ENCODE data around the gene DIRAS3.

DIRAS3 gene

DNA sequence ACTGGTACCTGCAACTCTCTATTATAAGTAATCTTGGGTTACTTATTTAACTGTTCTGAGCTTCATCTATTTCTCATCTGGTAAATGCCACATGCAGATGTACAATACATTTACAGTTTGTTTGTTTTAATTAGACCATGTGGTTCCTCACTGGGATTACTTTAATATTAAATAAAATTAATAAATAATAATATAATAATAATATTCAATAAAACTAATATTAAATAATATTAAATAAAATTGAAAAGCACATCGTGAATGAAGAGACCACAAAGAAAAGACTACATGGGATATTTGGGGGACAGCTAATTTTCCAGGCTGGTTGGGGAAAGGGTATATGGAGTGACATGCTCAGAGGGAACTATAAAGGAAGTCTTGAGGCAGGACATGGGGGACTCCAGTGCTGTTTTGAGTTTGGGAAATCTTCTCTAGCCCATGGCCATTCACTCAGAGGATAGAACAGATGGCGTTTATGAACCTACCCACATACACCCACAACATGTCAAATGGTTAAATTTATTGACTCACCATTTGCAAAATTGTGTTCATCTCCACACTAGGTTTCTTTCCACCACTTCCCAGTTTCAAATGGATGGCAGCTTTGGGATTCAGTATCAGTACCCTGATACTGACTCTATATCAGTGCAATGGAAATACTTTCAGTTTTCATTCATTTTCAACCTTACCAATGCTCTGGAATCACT, 25.6 kb downstream of the DIRAS3 start:
- TF ChIP-seq CTCF (IDR thresholded peaks at IDR 0.05; ENCODE audit: low read depth, low read length): no peak
- Histone ChIP-seq H3K27me3 (ENCODE audit: insufficient read depth, low read depth, severe bottlenecking) (no peaks in the 10 kb centered on the region), H3K9me3 (ENCODE audit: severe bottlenecking) (no peaks in the 10 kb centered on the region), H3K4me3 (ENCODE audit: low read depth, low read length) (no peak overlapping the region), H3K27ac (no peak overlapping the region), H3K36me3 (no peaks in the 10 kb centered on the region)
- no peak for DNase-seq

- no peak overlapping the region for H3K27ac ChIP-seq
These were observed 34.0 kb downstream of the DIRAS3 start for GRCh38 chr1:68016381-68016780.

DNA sequence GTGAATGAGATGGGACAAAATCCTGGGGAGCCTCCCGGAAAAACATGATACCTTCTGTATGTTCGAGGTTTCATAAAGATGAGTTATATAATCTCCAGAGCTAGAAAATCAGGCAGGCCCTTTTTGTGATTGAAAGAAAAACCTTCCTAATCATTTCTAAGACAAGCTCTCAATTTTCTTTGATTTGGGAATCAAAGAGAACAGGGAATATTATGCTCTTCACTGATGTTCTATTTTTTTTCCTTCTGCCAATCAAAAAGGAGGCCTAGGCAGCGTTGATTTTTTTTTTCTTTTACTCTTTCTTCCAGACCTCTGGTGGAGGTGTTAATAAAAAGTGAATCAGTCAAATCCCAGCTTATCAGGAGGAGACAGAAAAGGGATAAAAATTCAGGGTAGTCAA, 34.5 kb downstream of the DIRAS3 start:
- TF ChIP-seq CTCF (IDR thresholded peaks at IDR 0.05; ENCODE audit: low read depth, low read length): no peak
- no peak for DNase-seq
- no peaks in the 10 kb centered on the region for H3K36me3 ChIP-seq
- no peak overlapping the region for H3K27ac ChIP-seq
- no peaks in the 10 kb centered on the region for H3K27me3 ChIP-seq (ENCODE audit: insufficient read depth, low read depth, severe bottlenecking)
- H3K4me3 ChIP-seq (ENCODE audit: low read depth, low read length): no peak overlapping the region
- no peaks in the 10 kb centered on the region for H3K9me3 ChIP-seq (ENCODE audit: severe bottlenecking)

More at GRCh38 chr1:68016381-68016780, 34.0 kb downstream of the DIRAS3 start:
- H3K4me3 ChIP-seq (ENCODE audit: low read depth, low read length): no peak overlapping the region
- H3K36me3 ChIP-seq: no peaks in the 10 kb centered on the region
- TF ChIP-seq CTCF (IDR thresholded peaks at IDR 0.05; ENCODE audit: low read depth, low read length): no peak
- no peak for DNase-seq
- H3K27me3 ChIP-seq (ENCODE audit: insufficient read depth, low read depth, severe bottlenecking): no peaks in the 10 kb centered on the region
- H3K9me3 ChIP-seq (ENCODE audit: severe bottlenecking): no peaks in the 10 kb centered on the region

DNA sequence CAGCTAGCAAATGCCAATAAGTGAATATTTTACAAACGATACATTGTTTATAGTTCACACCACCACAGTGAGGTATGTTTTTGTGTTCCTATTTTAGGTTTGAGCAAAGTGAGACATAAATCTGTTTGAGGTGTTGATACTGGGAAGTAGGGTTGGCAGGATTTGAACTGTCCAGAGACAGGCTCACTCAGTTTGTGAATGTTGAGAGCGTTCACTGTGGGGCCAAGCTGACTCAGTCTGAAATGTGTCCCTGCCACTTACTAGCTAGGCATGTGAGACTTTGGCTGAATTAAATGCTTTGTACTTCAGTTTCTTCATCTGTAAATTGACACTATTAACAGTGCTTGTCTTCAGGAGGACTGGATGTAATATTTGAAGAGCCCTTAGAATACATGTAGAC, 35.1 kb downstream of the DIRAS3 start:
- no peak for DNase-seq
- H3K36me3 ChIP-seq: no peaks in the 10 kb centered on the region

DNA sequence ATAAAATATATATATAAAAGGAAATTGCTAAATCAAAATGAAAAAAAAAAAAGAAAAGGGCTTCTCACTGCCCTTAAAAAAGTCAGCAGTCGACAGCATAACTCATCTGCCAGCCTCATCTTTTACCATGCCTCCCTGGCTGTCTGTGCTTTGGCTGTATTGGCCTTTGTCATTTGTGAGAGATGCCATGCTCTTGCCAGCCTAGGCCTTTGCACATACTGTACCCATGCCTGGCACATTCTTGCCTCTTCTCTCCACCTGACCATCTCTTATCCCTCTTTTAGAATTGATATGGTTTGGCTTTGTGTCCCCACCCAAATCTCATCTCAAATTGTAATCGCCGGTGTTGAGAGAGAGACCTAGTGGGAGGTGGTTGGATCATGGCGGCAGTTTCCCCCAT, 37.1 kb downstream of the DIRAS3 start:
- no peak for DNase-seq
- Histone ChIP-seq H3K27ac (no peak overlapping the region), H3K9me3 (ENCODE audit: severe bottlenecking) (no peaks in the 10 kb centered on the region), H3K36me3 (no peaks in the 10 kb centered on the region), H3K4me3 (ENCODE audit: low read depth, low read length) (no peak overlapping the region), H3K27me3 (ENCODE audit: insufficient read depth, low read depth, severe bottlenecking) (no peaks in the 10 kb centered on the region)
- no peak for TF ChIP-seq CTCF (IDR thresholded peaks at IDR 0.05; ENCODE audit: low read depth, low read length)

More for the DNA sequence above, 35.1 kb downstream of the DIRAS3 start:
- H3K27me3 ChIP-seq (ENCODE audit: insufficient read depth, low read depth, severe bottlenecking): no peaks in the 10 kb centered on the region
- no peak overlapping the region for H3K27ac ChIP-seq
- H3K9me3 ChIP-seq (ENCODE audit: severe bottlenecking): no peaks in the 10 kb centered on the region
- no peak for TF ChIP-seq CTCF (IDR thresholded peaks at IDR 0.05; ENCODE audit: low read depth, low read length)
- H3K4me3 ChIP-seq (ENCODE audit: low read depth, low read length): no peak overlapping the region

All from WERI-Rb-1 (cell line).